ENCODE measurements around the gene XRCC1.

The XRCC1 gene

GRCh38 chr19:43581467-43581866 lies 6.1 kb upstream of the XRCC1 start:
- Histone ChIP-seq H3F3A (ENCODE audit: insufficient read depth, low read length) (no peaks in the 10 kb centered on the region), H4K20me1 (ENCODE audit: insufficient read depth, low read length) (no peaks in the 10 kb centered on the region), H3K4me3 (ENCODE audit: low read length) (no peak overlapping the region), H3K9me3 (replicated peaks; ENCODE audit: insufficient read depth, low read length) (no peaks in the 10 kb centered on the region), H3K4me1 (ENCODE audit: low read length) (no peaks in the 10 kb centered on the region), H3K27ac (ENCODE audit: low read length) (no peak overlapping the region), H3K36me3 (replicated peaks; ENCODE audit: insufficient read depth, low read length) (no peaks in the 10 kb centered on the region), H3K9ac (ENCODE audit: low read length) (no peak overlapping the region), H3K27me3 (replicated peaks; ENCODE audit: insufficient read depth, low read length) (peaks cover 16% of the 10 kb centered on the region; the same call in 1 of the 2 replicates), H3K9me2 (replicated peaks; ENCODE audit: insufficient read depth, low read length) (no peaks in the 10 kb centered on the region), H2AFZ (ENCODE audit: low read length) (no peak overlapping the region), H3K4me2 (ENCODE audit: low read depth, low read length) (no peak overlapping the region), H3K79me2 (ENCODE audit: low read length) (no peaks in the 10 kb centered on the region)
- no peak for DNase-seq
- TF ChIP-seq CTCF (IDR thresholded peaks at IDR 0.05; ENCODE audit: low read length) (no peak), EZH2phosphoT487 (IDR thresholded peaks at IDR 0.05; ENCODE audit: low read length) (no peak), EZH2 (optimal IDR thresholded peaks at IDR 0.05; ENCODE audit: low read depth, low read length) (no peak)

GRCh38 chr19:43578787-43579186 lies 3.5 kb upstream of the XRCC1 start:
- peaks cover 11% of the 10 kb centered on the region for H3K79me2 ChIP-seq (ENCODE audit: low read length)
- H3K4me2 ChIP-seq (ENCODE audit: low read depth, low read length), result no peak overlapping the region
- no peak for DNase-seq
- no peaks in the 10 kb centered on the region for H3K9me2 ChIP-seq (replicated peaks; ENCODE audit: insufficient read depth, low read length)
- H3K27ac ChIP-seq (ENCODE audit: low read length), result no peak overlapping the region
- no peaks in the 10 kb centered on the region for H3F3A ChIP-seq (ENCODE audit: insufficient read depth, low read length)
- no peak overlapping the region for H3K9ac ChIP-seq (ENCODE audit: low read length)
- H3K36me3 ChIP-seq (replicated peaks; ENCODE audit: insufficient read depth, low read length), result no peaks in the 10 kb centered on the region
- no peak for TF ChIP-seq EZH2 (optimal IDR thresholded peaks at IDR 0.05; ENCODE audit: low read depth, low read length)
- TF ChIP-seq EZH2phosphoT487 (IDR thresholded peaks at IDR 0.05; ENCODE audit: low read length), result no peak
- no peak for TF ChIP-seq CTCF (IDR thresholded peaks at IDR 0.05; ENCODE audit: low read length)
- peaks cover 4% of the 10 kb centered on the region; the same call in 1 of the 2 replicates for H3K4me1 ChIP-seq (ENCODE audit: low read length)
- H2AFZ ChIP-seq (ENCODE audit: low read length), result no peak overlapping the region
- no peaks in the 10 kb centered on the region for H3K9me3 ChIP-seq (replicated peaks; ENCODE audit: insufficient read depth, low read length)
- H3K4me3 ChIP-seq (ENCODE audit: low read length), result no peak overlapping the region
- H3K27me3 ChIP-seq (replicated peaks; ENCODE audit: insufficient read depth, low read length), result peaks cover 19% of the 10 kb centered on the region; the same call in 1 of the 2 replicates
- no peaks in the 10 kb centered on the region for H4K20me1 ChIP-seq (ENCODE audit: insufficient read depth, low read length)

- H3K9me2 ChIP-seq (replicated peaks; ENCODE audit: insufficient read depth, low read length), result no peaks in the 10 kb centered on the region
- H3K4me3 ChIP-seq (ENCODE audit: low read length), result peak overlapping the region; percentile 100
- no peak for DNase-seq
- no peak for TF ChIP-seq EZH2 (optimal IDR thresholded peaks at IDR 0.05; ENCODE audit: low read depth, low read length)
- TF ChIP-seq CTCF (IDR thresholded peaks at IDR 0.05; ENCODE audit: low read length), result no peak
- no peak for TF ChIP-seq EZH2phosphoT487 (IDR thresholded peaks at IDR 0.05; ENCODE audit: low read length)
- peak overlapping the region; percentile 97 for H3K4me2 ChIP-seq (ENCODE audit: low read depth, low read length)
- H4K20me1 ChIP-seq (ENCODE audit: insufficient read depth, low read length), result no peaks in the 10 kb centered on the region
- no peaks in the 10 kb centered on the region for H3F3A ChIP-seq (ENCODE audit: insufficient read depth, low read length)
- peak overlapping the region; percentile 46; the same call in 1 of the 2 replicates for H3K27ac ChIP-seq (ENCODE audit: low read length)
- H2AFZ ChIP-seq (ENCODE audit: low read length), result peak overlapping the region; percentile 86
- peak overlapping the region; percentile 69; the same call in 1 of the 2 replicates for H3K9ac ChIP-seq (ENCODE audit: low read length)
- peaks cover 4% of the 10 kb centered on the region; the same call in 1 of the 2 replicates for H3K4me1 ChIP-seq (ENCODE audit: low read length)
- H3K9me3 ChIP-seq (replicated peaks; ENCODE audit: insufficient read depth, low read length), result no peaks in the 10 kb centered on the region
- H3K36me3 ChIP-seq (replicated peaks; ENCODE audit: insufficient read depth, low read length), result no peaks in the 10 kb centered on the region
- peaks cover 16% of the 10 kb centered on the region for H3K79me2 ChIP-seq (ENCODE audit: low read length)
- H3K27me3 ChIP-seq (replicated peaks; ENCODE audit: insufficient read depth, low read length), result peaks cover 19% of the 10 kb centered on the region; the same call in 1 of the 2 replicates
Measured at GRCh38 chr19:43575955-43576878, 890 bp upstream of the XRCC1 start.
